PC-3 (cell line): ENCODE data around the gene VTA1. TPM values are rescaled to one million over a fixed set of nuclear protein-coding genes. Genes with fewer than 3 reads are reported as not detected.

Source experiments
- ATAC-seq: fragments of 200-7000 bp; cut with Tn5 transposase; 2 replicates; pipeline ENCODE4 v1.9.1; 2020; ENCODE audit warnings: mild to moderate bottlenecking, moderate library complexity
- BruUV-seq: library from RNA; stranded (reverse); fragments of 400-500 nt; replicated peaks from 2 replicates; lab custom pipeline; 2021; lab: Mats Ljungman, UMichigan
- CTCF ChIA-PET: fragments of 300-600 bp; sonication (Branson Sonifier 250); formaldehyde crosslinking; loops from one replicate; lab custom pipeline; 2022; ENCODE audit warnings: antibody characterized with exemption; lab: Charles Lee
- POLR2A ChIA-PET: fragments of 300-600 bp; sonication (Branson Sonifier 250); formaldehyde crosslinking; loops from one replicate; lab custom pipeline; 2022; ENCODE audit warnings: antibody characterized with exemption; ENCODE audit not compliant: unreplicated experiment; lab: Charles Lee
- DNase-seq: peaks from one replicate; pipeline ENCODE4 v3.0.0-alpha.2; 2015
- H2AFZ ChIP-seq: fragments of 300-600 bp; sonication (generic); 2 replicates; pipeline ENCODE4 v1.6.0; 2016; ENCODE audit warnings: antibody characterized with exemption, low read length
- H3F3A ChIP-seq: fragments of 300-600 bp; sonication (generic); one replicate; pipeline ENCODE4 v1.6.0; 2017; ENCODE audit warnings: antibody characterized with exemption, low read length, control low read depth, mild to moderate bottlenecking; ENCODE audit not compliant: unreplicated experiment
- H3K27ac ChIP-seq: fragments of 300-600 bp; sonication (generic); 2 replicates; pipeline ENCODE4 v1.5.1; 2016; ENCODE audit warnings: mild to moderate bottlenecking, low read length
- H3K27me3 ChIP-seq: fragments of 300-600 bp; sonication (generic); 2 replicates; pipeline ENCODE4 v1.6.1; 2016; ENCODE audit warnings: low read length, mixed read lengths
- H3K36me3 ChIP-seq: fragments of 300-600 bp; sonication (generic); 2 replicates; pipeline ENCODE4 v1.6.1; 2016; ENCODE audit warnings: low read depth, mixed run types, low read length, mixed read lengths
- H3K4me1 ChIP-seq: fragments of 300-600 bp; sonication (generic); 2 replicates; pipeline ENCODE4 v1.5.1; 2016; ENCODE audit warnings: low read length; ENCODE audit not compliant: insufficient read depth
- H3K4me2 ChIP-seq: fragments of 300-600 bp; sonication (generic); 2 replicates; pipeline ENCODE4 v1.6.0; 2016; ENCODE audit warnings: low read length
- H3K4me3 ChIP-seq: fragments of 300-600 bp; sonication (generic); 2 replicates; pipeline ENCODE4 v1.5.1; 2016; ENCODE audit warnings: mild to moderate bottlenecking, low read length, mixed read lengths
- H3K79me2 ChIP-seq: fragments of 300-600 bp; sonication (generic); 2 replicates; pipeline ENCODE4 v1.6.1; 2017; ENCODE audit warnings: low read length, mixed read lengths
- H3K9ac ChIP-seq: fragments of 300-600 bp; sonication (generic); 2 replicates; pipeline ENCODE4 v1.6.0; 2016; ENCODE audit warnings: mild to moderate bottlenecking, low read length
- H3K9me2 ChIP-seq: fragments of 300-600 bp; sonication (generic); replicated peaks from 2 replicates; pipeline ENCODE4 v1.6.1; 2016; ENCODE audit warnings: mixed run types, low read length, mixed read lengths
- H3K9me3 ChIP-seq: fragments of 300-600 bp; sonication (generic); 2 replicates; pipeline ENCODE4 v1.6.1; 2016; ENCODE audit warnings: low read length, mixed read lengths
- H4K20me1 ChIP-seq: fragments of 300-600 bp; sonication (generic); 2 replicates; pipeline ENCODE4 v1.6.1; 2016; ENCODE audit warnings: low read length, mixed read lengths
- CTCF ChIP-seq: fragments of 300-600 bp; sonication (generic); conservative IDR thresholded peaks from 2 replicates; pipeline ENCODE4 v1.5.1; 2017; ENCODE audit warnings: antibody characterized with exemption, low read depth, mild to moderate bottlenecking, low read length
- EZH2 ChIP-seq: fragments of 300-600 bp; sonication (generic); IDR thresholded peaks from one replicate; pipeline ENCODE4 v1.6.1; 2017; ENCODE audit warnings: antibody characterized with exemption, mild to moderate bottlenecking, low read length; ENCODE audit not compliant: unreplicated experiment
- EZH2phosphoT487 ChIP-seq: fragments of 300-600 bp; sonication (generic); IDR thresholded peaks from 2 replicates; pipeline ENCODE4 v1.6.1; 2018; ENCODE audit warnings: mild to moderate bottlenecking, antibody characterized with exemption, low read length, borderline replicate concordance
- intact Hi-C: fragments of 100-400 bp; cut with micrococcal nuclease; formaldehyde crosslinking; loops from 2 replicates; pipeline ENCODE4 v1.9.0; 2023
- total RNA-seq: library from RNA; depleted of rRNA; stranded (reverse); fragments of >200 nt; gene quantifications from 2 replicates; pipeline ENCODE4 v1.2.3, GENCODE V29; 2014

VTA1 gene
- total RNA-seq, 1 experiment from 2014 or later: 38.6 TPM

GRCh38 chr6:142241061-142241460 lies 94.0 kb downstream of the VTA1 start:
- no peaks in the 10 kb centered on the region for H3K79me2 ChIP-seq
- TF ChIP-seq EZH2phosphoT487: no peak
- TF ChIP-seq EZH2: no peak
- no peak for TF ChIP-seq CTCF
- intact Hi-C loops: no loop called here
- no TSS peak for BruUV-seq
- DNase-seq (no peak), ATAC-seq (no peak)
- no peak overlapping the region for H2AFZ ChIP-seq
- no peaks in the 10 kb centered on the region for H3K4me1 ChIP-seq
- H3K36me3 ChIP-seq: no peaks in the 10 kb centered on the region
- no peak overlapping the region for H3K4me2 ChIP-seq
- H4K20me1 ChIP-seq: no peaks in the 10 kb centered on the region
- H3K9me3 ChIP-seq: no peaks in the 10 kb centered on the region
- H3K9me2 ChIP-seq: no peaks in the 10 kb centered on the region
- H3K27me3 ChIP-seq: no peaks in the 10 kb centered on the region
- ChIA-PET CTCF (no interaction called here), POLR2A (no interaction called here)
- H3K9ac ChIP-seq: no peak overlapping the region
- H3K4me3 ChIP-seq: no peak overlapping the region
- H3K27ac ChIP-seq: no peak overlapping the region
- no peaks in the 10 kb centered on the region for H3F3A ChIP-seq

- Histone ChIP-seq H3K9ac (no peak overlapping the region), H3K4me1 (no peaks in the 10 kb centered on the region), H3F3A (no peaks in the 10 kb centered on the region), H3K27ac (no peak overlapping the region), H3K27me3 (no peaks in the 10 kb centered on the region), H3K36me3 (no peaks in the 10 kb centered on the region), H3K9me3 (no peaks in the 10 kb centered on the region), H3K4me3 (no peak overlapping the region), H3K9me2 (no peaks in the 10 kb centered on the region), H3K4me2 (no peak overlapping the region), H2AFZ (no peak overlapping the region), H3K79me2 (no peaks in the 10 kb centered on the region), H4K20me1 (no peaks in the 10 kb centered on the region)
- CTCF ChIA-PET: no interaction called here
- TF ChIP-seq EZH2phosphoT487 (no peak), CTCF (no peak), EZH2 (no peak)
- DNase-seq (no peak), ATAC-seq (no peak)
- no TSS peak for BruUV-seq
- POLR2A ChIA-PET: no interaction called here
- intact Hi-C loops: no loop called here
Observed at GRCh38 chr6:142242269-142242668, 95.2 kb downstream of the VTA1 start.

- Histone ChIP-seq H4K20me1 (no peaks in the 10 kb centered on the region), H3F3A (no peaks in the 10 kb centered on the region), H3K36me3 (no peaks in the 10 kb centered on the region), H3K4me2 (no peak overlapping the region), H3K79me2 (no peaks in the 10 kb centered on the region), H3K4me1 (no peaks in the 10 kb centered on the region), H3K27me3 (no peaks in the 10 kb centered on the region), H3K4me3 (no peak overlapping the region), H3K9me2 (no peaks in the 10 kb centered on the region), H3K9ac (no peak overlapping the region), H3K27ac (no peak overlapping the region), H2AFZ (no peak overlapping the region), H3K9me3 (no peaks in the 10 kb centered on the region)
- TF ChIP-seq EZH2phosphoT487 (no peak), EZH2 (no peak), CTCF (no peak)
- ChIA-PET CTCF (no interaction called here), POLR2A (no interaction called here)
- no TSS peak for BruUV-seq
- intact Hi-C loops: no loop called here
- no peak for ATAC-seq
- DNase-seq: no peak
Observed at GRCh38 chr6:142246960-142247359, 99.9 kb downstream of the VTA1 start.
